HG03280 (cell line): ENCODE data around the gene PWP1.

Experiments
- ATAC-seq: cut with Tn5 transposase; IDR thresholded peaks from one replicate; pipeline ENCODE4 v1.9.1; 2021; ENCODE audit warnings: mild to moderate bottlenecking, moderate library complexity; ENCODE audit not compliant: unreplicated experiment

PWP1 gene

DNA sequence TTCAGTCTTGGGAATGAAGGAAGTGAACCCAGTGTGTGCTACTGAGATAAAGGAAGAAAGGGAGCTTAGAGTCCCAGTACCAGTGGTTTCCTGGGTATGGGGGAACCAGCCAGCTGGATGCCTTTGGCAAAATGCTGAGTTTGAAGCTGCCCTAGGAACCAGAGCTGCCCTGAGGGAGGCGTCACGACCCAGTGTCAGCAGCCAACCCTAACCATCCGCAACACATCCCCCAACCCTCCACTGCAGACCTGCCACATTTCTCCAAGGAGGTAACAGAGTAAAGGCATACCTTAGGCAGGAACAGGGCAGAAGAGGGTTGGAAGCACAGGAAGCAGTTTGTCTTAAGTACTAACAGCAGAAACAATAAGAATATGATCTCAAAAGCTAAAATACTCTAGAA is 46.8 kb downstream of the PWP1 start:
- ATAC-seq, result no peak

GRCh38 chr12:107734139-107734538 is 48.5 kb downstream of the PWP1 start:
- no peak for ATAC-seq

GRCh38 chr12:107735763-107736162 is 50.2 kb downstream of the PWP1 start:
- no peak for ATAC-seq

DNA sequence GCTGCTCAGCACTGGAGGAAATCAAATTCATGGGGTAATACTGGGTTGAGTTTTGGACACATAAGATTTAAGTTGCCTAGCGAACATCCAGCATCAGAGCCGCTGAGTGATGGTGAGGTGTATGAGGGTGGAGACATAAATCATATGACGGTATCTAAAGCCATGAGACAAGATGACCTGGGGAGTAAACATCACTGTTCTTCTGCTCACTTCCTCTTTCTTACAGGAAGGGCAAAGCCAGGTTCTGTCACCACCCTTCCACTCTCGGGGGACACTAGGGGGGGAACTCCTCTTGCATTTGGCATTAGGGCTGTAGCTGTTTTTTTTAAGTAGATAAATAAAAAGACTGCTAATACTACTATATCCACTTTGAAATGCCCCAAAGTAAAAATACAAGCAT is 51.3 kb downstream of the PWP1 start:
- ATAC-seq, result peak; percentile 97

- ATAC-seq, result no peak
Measured at GRCh38 chr12:107748472-107748871, 62.9 kb downstream of the PWP1 start.

- ATAC-seq, result no peak
Measured at GRCh38 chr12:107749083-107749482, 63.5 kb downstream of the PWP1 start.

DNA sequence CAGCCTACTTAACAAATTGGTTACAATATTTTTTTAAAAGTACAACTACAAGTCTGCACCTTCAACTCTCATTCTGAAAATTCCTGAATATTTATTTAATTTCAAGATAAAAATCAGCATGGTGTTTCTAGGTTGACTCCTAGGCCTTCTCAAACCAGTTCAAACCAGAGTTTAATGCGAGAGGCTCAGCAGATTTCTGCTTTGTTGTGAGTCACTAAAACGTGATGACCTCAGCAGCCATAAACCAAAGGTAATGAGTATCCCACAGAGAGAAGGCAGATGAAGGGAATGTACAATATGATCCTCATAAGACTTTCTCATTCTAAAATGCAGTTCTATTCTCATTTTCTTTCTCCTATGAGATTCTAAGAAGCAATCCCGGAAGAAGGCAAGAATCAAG is 73.8 kb downstream of the PWP1 start:
- no peak for ATAC-seq

DNA sequence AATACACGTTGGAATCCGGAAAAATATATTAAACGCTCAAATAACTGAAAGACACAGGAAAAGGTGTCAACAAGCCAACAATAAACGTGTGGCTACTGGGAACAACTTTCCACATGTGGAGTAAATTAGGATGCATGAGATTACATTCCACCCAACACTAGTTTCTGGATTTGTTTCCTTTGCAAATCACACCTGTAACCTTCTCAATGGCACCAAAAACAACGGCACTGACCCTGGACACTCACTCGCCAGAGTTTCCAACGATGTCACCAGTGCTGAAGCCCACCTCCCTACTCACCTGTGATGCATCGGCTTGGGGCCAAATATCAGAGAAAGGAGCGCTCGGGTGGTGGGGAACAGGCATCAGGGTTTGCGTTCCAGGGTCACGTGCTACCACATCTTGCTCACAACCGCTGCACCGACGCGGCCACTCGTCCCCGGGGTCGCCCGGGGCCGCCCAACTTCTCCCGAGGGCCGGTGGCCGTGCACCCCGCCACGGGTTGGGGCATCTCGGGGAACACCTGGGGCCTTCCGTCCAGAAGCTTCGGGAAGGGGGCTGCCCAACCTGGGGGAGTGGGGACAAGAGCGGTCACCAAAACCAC is 74.7 kb downstream of the PWP1 start:
- peak; percentile 11 for ATAC-seq

DNA sequence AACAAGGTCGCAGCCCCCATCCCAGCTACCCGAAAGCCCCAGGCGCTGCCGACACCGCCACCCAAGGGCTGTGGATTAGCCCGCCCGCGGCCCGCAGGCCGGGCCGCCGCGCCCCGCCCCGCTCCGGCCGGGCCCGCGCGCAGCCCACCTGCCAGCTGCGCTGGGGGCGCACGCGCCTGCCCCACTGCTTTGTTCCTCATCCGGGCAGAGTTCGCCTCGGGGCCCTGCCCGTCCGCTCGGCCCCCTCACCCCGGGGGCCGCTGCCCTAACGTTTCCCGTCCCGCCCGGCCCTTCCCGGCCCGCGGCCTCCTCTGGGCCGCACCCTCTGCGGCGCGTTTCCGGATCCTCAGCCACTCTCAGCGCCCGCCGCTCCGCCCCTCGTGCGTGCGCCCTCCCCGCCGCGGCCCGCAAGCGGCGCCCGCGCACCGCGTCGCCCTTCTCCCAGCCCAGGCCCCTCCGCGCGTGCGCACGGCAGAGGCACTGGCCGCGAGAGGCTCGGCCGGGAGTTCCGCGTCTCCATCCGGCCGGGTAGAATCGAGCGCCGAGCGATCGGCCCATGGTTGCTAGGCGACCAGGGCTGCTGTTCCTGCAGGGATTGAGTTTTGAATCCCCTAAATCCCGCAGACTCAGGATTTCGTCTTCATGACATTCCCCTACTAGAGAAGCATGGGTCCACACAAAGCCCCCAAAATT is 75.4 kb downstream of the PWP1 start, which contains the start of gene PRDM4:
Gene PRDM4 (minus strand): TSS at position 329 of the 693 bp plus-strand sequence. CDS start 622 bp downstream, outside the sequence.
- ATAC-seq, result peak; percentile 96

- no peak for ATAC-seq
Measured at GRCh38 chr12:107761502-107761904, 75.9 kb downstream of the PWP1 start.
